ENCODE measurements around the gene IPCEF1.

IPCEF1 gene

DNA sequence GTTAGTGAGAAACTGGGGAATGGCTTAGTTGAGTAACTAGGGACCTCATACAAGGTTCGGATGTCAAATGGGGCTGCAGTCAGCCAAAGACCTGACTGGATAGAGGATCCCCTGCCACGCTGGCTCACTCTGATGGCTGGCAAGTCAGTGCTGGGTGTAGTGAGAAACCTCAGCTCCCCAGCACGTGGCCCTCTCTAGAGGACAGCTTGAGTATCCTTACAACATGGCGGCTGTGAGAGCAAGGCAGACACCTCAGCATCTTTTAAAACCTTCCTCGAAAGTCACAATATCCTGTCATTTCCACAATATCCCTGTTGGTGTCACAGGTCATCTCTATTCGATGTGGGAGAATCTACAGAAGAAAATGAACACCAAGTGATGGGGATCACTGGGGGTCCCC lies 26.7 kb upstream of the IPCEF1 start:
- no peak overlapping the region for H3K27ac ChIP-seq
- no peak for TF ChIP-seq CTCF (conservative IDR thresholded peaks at IDR 0.05)

- TF ChIP-seq CTCF (conservative IDR thresholded peaks at IDR 0.05): no peak
- no peak for TF ChIP-seq ZFX (IDR thresholded peaks at IDR 0.05)
- H3K27ac ChIP-seq: no peak overlapping the region
These were observed 26.1 kb upstream of the IPCEF1 start for GRCh38 chr6:154382740-154383139.

- TF ChIP-seq CTCF (conservative IDR thresholded peaks at IDR 0.05) (no peak), ZFX (IDR thresholded peaks at IDR 0.05) (no peak)
- no peak overlapping the region for H3K27ac ChIP-seq
These were observed 24.9 kb upstream of the IPCEF1 start for GRCh38 chr6:154381548-154381947.

DNA sequence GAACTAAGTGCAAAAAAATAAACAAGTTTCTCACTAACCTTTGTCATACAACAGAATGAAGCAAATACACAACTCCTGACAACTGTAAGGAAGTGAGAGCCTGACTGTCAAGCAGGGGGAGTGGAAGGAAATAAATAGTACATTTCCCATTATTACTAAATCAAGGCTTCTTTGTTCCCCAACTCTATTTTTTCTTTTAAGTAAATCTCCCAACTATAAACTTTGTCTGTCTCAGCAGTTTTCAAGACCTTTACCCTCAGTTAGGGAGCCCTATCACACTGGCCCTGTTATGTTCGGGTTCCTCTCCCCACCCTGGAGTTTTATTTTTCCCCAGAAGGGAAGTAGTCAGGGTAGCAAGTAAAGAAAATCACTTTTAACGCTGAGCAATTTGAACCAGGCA lies 24.1 kb upstream of the IPCEF1 start:
- TF ChIP-seq ZFX (IDR thresholded peaks at IDR 0.05) (no peak), CTCF (conservative IDR thresholded peaks at IDR 0.05) (no peak)
- H3K27ac ChIP-seq: no peak overlapping the region

GRCh38 chr6:154379585-154379984 lies 23.0 kb upstream of the IPCEF1 start:
- TF ChIP-seq CTCF (conservative IDR thresholded peaks at IDR 0.05): no peak
- no peak for TF ChIP-seq ZFX (IDR thresholded peaks at IDR 0.05)
- no peak overlapping the region for H3K27ac ChIP-seq

DNA sequence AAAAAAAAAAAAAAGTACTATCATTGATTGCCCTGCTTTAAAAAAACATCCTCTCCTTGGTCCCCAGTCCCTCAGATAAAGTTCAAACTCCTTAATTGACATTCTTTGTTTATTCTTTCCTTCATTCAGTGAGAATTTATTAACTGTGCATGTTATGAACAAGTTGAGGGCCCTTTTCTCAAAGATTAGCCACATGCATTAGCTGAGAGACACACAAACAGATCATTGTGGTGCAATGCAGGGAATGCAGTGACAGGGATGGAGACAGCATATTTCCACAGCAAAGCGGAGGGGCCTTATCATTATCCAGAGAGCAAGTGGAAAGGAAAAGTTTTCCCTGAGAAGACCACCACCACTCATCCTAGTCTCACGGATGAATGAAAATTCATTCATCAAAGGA lies 21.9 kb upstream of the IPCEF1 start:
- no peak for TF ChIP-seq CTCF (conservative IDR thresholded peaks at IDR 0.05)
- no peak for TF ChIP-seq ZFX (IDR thresholded peaks at IDR 0.05)
- H3K27ac ChIP-seq: no peak overlapping the region

DNA sequence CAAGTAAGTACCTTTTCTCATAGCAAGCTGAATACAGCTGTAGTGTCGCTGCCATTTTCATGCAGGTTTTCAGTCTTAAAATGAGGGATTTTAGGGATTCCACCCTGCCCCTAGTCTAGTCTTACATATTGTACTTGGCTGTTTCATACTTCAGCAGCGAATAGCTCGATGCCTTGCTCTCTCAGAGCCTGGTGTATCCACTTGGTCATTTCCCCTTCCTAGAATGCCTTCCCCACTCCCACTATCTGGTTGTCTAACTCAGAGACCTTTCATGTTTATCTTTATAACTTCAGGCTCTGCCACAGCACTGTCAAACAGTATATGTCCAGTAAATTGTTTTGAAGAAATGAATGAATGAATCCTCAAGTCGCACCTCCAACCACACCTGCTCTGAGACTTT lies 21.1 kb upstream of the IPCEF1 start:
- TF ChIP-seq ZFX (IDR thresholded peaks at IDR 0.05) (no peak), CTCF (conservative IDR thresholded peaks at IDR 0.05) (no peak)

More for the DNA sequence above, 21.1 kb upstream of the IPCEF1 start:
- no peak overlapping the region for H3K27ac ChIP-seq
